GM10248 (cell line): ENCODE data around the gene ST6GALNAC2.
"Not testable (repeated sequence)": the region's sequence is repeated elsewhere in the genome, so short reads cannot be mapped to it uniquely, and the experiment has no call there.

Experiments
- CTCF ChIA-PET: fragments of 300-600 bp; sonication (Branson Sonifier 250); formaldehyde crosslinking; extraction: SDS; loops from one replicate; lab custom pipeline; 2021; ENCODE audit warnings: antibody characterized with exemption; lab: Yijun Ruan, JAX
- POLR2A ChIA-PET: fragments of 350-650 bp; sonication (Branson Sonifier 250); formaldehyde crosslinking; extraction: SDS; loops from one replicate; lab custom pipeline; 2020; ENCODE audit warnings: antibody characterized with exemption; lab: Yijun Ruan, JAX
- DNase-seq: peaks from one replicate; pipeline ENCODE4 v3.0.0; 2012; ENCODE audit errors: extremely low spot score
- TF ChIP-seq, protein P1 (sequence below): IDR thresholded peaks from 2 replicates; pipeline ENCODE4 v1.5.1; 2012; ENCODE audit warnings: mild to moderate bottlenecking, low read depth; ENCODE audit errors: extremely low read depth, missing control alignments, control extremely low read depth

Gene ST6GALNAC2

DNA sequence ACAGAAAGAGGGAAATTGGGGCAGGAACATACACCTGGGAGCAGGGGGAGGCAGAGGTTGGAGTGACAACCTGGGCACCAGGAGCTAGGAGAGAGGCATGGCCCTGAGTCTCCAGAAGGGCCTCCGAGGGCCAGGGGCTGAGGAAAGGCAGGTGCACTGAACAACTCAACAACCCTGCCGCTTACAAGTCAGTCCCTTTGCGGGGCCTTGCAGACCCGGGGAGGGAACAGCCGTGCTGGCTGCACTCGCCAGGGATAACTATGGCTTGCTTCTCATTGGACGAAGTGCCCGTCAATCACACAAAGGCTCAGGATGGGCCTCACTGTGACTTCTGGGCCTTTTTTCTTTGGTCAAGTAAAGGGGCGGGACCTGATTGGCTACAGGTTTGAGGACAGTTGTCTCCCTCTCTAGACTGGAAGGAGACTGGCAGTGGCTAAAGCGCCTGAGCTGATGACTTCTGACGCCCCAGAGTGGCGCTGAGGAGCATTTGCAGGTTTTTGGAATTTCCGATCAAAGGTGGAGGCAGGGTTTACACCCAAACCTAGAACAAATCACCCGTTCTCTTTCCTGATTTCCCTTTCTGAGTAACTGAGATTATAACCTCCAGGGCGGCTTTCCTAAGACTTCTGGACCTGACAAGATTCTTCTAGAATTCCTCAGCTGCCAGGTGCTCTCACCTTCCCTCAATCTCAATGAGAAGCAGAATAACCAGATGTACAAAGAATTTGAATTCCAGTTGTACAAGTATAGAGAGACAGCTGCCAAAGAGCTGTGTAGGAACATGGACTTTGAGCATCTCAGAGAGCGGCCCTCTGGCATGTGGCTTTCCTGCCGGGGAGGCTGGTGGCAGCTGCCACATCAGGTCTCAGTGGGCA is 27.6 kb upstream of the ST6GALNAC2 start:
- TF ChIP-seq, protein P1, sequence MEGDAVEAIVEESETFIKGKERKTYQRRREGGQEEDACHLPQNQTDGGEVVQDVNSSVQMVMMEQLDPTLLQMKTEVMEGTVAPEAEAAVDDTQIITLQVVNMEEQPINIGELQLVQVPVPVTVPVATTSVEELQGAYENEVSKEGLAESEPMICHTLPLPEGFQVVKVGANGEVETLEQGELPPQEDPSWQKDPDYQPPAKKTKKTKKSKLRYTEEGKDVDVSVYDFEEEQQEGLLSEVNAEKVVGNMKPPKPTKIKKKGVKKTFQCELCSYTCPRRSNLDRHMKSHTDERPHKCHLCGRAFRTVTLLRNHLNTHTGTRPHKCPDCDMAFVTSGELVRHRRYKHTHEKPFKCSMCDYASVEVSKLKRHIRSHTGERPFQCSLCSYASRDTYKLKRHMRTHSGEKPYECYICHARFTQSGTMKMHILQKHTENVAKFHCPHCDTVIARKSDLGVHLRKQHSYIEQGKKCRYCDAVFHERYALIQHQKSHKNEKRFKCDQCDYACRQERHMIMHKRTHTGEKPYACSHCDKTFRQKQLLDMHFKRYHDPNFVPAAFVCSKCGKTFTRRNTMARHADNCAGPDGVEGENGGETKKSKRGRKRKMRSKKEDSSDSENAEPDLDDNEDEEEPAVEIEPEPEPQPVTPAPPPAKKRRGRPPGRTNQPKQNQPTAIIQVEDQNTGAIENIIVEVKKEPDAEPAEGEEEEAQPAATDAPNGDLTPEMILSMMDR, result no peak
- POLR2A ChIA-PET, result interaction anchor here (0.6 kb wide), 1 partner anchor 26 kb away, joined by 4 read pairs; no protein-coding TSS in a partner anchor
- DNase-seq, result no peak
- CTCF ChIA-PET, result interaction anchor here (1.7 to 5.2 kb wide), 2 partner anchors 11 to 90 kb away, joined by 4 to 51 read pairs; no protein-coding TSS in a partner anchor

DNA sequence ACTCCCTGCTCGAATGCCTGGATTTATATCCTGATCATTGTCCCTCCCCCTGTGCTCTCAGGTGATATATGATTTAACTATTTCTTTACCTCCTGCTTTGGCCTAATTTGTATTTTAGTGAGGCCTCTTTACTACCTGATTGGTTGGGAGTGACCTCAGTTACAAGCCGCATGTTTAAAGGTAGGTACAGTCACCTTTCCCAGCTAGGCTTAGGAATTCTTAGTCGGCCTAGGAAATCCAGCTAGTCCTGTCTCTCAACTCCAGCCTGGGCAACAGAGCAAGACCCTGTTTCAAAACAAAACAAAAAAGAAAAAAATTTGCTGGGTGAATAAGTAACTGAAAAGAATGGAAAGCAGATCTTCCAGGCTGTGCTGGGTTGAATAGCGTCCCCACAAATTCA is 26.8 kb upstream of the ST6GALNAC2 start:
- TF ChIP-seq, protein P1, result no peak
- ChIA-PET POLR2A (no interaction called here), CTCF (interaction anchor here (1.2 to 5.2 kb wide), 2 partner anchors 12 to 23 kb away, joined by 3 to 51 read pairs; no protein-coding TSS in a partner anchor)
- no peak for DNase-seq

DNA sequence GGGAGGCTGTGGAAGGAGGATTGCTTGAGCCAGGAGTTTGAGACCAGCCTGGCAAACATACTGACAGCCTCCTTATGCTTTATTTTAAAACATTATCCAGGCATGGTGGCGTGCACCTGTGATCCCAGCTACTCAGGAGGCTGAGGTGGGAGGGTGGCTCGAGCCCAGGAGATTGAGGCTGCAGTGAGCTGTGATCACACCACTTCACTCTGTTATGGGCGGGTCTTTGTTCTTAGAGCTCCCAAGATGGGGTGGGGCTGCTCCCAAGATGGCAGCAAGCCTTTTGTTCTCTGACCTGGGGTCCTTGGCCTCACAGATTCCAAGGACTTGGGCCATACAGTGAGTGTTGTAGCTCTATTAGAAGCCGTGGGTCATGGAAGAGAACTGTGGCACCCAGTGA is 26.1 kb upstream of the ST6GALNAC2 start:
- ChIA-PET CTCF (interaction anchor here (1.2 to 5.2 kb wide), 3 partner anchors 11 to 22 kb away, joined by 3 to 51 read pairs (median 3); no protein-coding TSS in a partner anchor), POLR2A (no interaction called here)
- DNase-seq, result no peak
- TF ChIP-seq, protein P1, result no peak

DNA sequence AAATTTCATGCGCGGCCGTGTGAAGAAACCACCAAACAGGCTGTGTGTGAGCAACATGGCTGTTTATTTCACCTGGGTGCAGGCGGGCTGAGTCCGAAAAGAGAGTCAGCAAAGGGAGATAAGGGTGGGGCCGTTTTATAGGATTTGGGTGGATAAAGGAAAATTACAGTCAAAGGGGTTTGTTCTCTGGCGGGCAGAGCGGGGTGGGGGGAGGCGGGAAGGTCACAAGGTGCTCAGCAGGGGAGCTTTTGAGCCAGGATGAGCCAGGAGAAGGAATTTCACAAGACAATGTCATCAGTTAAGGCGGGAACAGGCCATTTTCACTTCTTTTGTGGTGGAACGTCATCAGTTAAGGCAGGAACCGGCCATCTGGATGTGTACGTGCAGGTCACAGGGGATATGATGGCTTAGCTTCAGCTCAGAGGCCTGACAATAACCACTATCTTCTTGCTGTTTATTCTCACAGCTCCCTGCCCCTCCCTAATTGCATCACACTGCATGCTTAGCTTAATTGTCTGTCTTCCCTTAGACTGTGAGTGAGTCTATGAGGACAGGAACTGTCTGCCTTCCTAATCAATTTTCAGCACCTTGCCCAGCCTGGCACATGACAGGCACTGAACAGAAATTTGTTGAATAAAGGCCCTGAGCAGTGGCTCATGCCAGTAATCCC is 25.6 kb upstream of the ST6GALNAC2 start:
- DNase-seq, POLR2A ChIA-PET: not testable (repeated sequence)
- CTCF ChIA-PET, result interaction anchor here (1.2 to 5.2 kb wide), 3 partner anchors 11 to 22 kb away, joined by 3 to 51 read pairs (median 3); no protein-coding TSS in a partner anchor

DNA sequence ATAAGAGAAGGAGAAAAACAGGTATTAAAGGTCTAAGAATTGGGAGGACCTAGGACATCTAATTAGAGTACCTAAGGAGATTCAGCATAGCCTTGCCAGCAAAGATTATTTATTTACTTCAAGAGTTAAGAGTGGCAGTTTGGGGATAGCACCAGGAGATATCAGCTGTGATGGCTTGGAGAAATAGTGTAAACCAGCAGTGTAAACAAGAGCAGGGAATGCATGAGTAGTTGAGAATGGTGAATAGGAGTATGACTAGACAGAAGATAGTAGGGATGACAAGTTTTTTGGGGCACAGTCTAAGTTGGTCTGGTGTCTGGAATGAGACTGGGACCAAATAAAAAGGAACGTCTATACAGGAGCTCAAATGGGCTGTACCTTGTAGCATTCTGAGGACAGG is 21.0 kb upstream of the ST6GALNAC2 start:
- DNase-seq, POLR2A ChIA-PET, CTCF ChIA-PET: not testable (repeated sequence)

DNA sequence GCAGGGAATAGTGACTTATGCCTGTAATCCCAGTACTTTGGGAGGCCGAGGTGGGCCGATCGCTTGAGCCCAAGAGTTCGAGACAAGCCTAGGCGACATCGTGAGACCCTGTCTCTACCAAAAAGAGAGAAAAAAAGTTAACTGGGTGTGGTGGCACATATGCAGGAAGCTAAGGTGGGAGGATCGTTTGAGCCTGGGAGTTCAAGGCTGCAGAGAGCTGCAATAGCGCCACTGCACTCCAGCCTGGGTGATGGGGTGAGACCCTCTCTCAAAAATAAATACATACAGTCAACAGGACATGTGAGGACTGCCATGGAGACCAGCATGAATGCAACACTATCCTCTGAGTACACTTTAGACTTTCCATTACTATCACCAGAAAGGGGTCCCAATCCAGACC is 15.4 kb upstream of the ST6GALNAC2 start:
- POLR2A ChIA-PET, result no interaction called here
- TF ChIP-seq, protein P1, result no peak
- CTCF ChIA-PET, result interaction anchor here (1.2 to 5.7 kb wide), 2 partner anchors 13 to 23 kb away, joined by 4 to 31 read pairs; no protein-coding TSS in a partner anchor
- DNase-seq, result no peak

DNA sequence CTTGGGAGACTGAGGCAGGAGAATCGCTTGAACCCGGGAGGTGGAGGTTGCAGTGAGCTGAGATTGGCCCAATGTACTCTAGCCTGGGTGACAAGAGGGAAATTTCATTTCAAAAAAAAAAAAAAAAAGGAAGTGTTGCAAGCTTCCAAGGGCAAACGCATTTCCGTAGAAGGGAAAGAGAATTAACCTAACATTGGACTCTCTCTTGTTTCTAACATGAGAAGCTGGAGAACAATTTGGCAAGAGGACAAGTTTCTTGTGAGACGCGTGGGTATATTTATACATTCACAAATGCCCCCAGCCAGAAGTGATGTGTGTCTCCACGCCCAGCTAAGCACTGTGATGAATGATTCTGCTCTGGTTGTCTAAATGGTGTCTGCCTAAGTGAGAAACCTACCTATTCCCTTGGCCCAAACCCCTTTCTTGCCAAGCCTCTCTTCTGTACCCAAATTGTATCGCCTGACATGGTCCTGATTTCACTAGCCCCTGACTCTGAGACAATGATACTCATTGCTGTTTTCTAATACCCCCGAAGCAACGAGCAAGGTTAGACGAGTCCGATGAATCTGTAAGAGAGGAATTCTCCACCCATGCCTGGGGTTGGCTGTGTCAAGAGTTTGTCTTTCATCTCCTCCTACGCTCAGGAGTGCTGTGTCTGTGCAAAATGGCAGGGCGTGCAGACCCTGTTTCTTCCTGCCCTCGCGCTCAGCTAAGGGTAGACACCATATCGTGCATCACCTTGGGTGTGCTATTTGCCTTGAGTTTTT is 14.2 kb upstream of the ST6GALNAC2 start:
- TF ChIP-seq, protein P1, result no peak
- POLR2A ChIA-PET, result interaction anchor here (0.7 kb wide), 1 partner anchor 26 kb away, joined by 3 read pairs; no protein-coding TSS in a partner anchor
- CTCF ChIA-PET, result interaction anchor here (0.8 to 5.7 kb wide), 4 partner anchors 12 to 77 kb away, joined by 3 to 31 read pairs (median 6); no protein-coding TSS in a partner anchor
- DNase-seq, result no peak
